EH (cell line): ENCODE data around the gene SLC6A17.

Experiments used
- DNase-seq: peaks from one replicate; pipeline ENCODE4 v3.0.0-alpha.2; 2015; ENCODE audit warnings: low read depth

SLC6A17 gene

GRCh38 chr1:110135666-110136065, 14.6 kb upstream of the SLC6A17 start:
- no peak for DNase-seq

GRCh38 chr1:110136911-110137310, 13.4 kb upstream of the SLC6A17 start:
- no peak for DNase-seq

- no peak for DNase-seq
These were observed 11.3 kb upstream of the SLC6A17 start for GRCh38 chr1:110138956-110139355.

GRCh38 chr1:110144366-110144765, 5.9 kb upstream of the SLC6A17 start:
- DNase-seq = no peak

GRCh38 chr1:110148961-110149360, 1.3 kb upstream of the SLC6A17 start:
- DNase-seq = no peak

GRCh38 chr1:110151175-110151669, 928 bp downstream of the SLC6A17 start:
- no peak for DNase-seq

- peak; percentile 70 for DNase-seq
These were observed 2.0 kb downstream of the SLC6A17 start for GRCh38 chr1:110152133-110152785.

- no peak for DNase-seq
These were observed 3.2 kb downstream of the SLC6A17 start for GRCh38 chr1:110153407-110153950.

- DNase-seq = peak; percentile 73
These were observed 5.7 kb downstream of the SLC6A17 start for GRCh38 chr1:110155878-110156522.

GRCh38 chr1:110158261-110158660, 8.0 kb downstream of the SLC6A17 start:
- DNase-seq = no peak

- DNase-seq = no peak
These were observed 8.9 kb downstream of the SLC6A17 start for GRCh38 chr1:110159168-110159567.

- DNase-seq = no peak
These were observed 10.3 kb downstream of the SLC6A17 start for GRCh38 chr1:110160538-110161100.

GRCh38 chr1:110161165-110161564, 10.9 kb downstream of the SLC6A17 start:
- no peak for DNase-seq

- no peak for DNase-seq
These were observed 11.6 kb downstream of the SLC6A17 start for GRCh38 chr1:110161849-110162248.

GRCh38 chr1:110163591-110163990, 13.3 kb downstream of the SLC6A17 start:
- DNase-seq = no peak

- DNase-seq = no peak
These were observed 14.5 kb downstream of the SLC6A17 start for GRCh38 chr1:110164725-110165350.

GRCh38 chr1:110165761-110166231, 15.5 kb downstream of the SLC6A17 start:
- DNase-seq = no peak

GRCh38 chr1:110166861-110167260, 16.6 kb downstream of the SLC6A17 start:
- no peak for DNase-seq

- DNase-seq = no peak
These were observed 20.8 kb downstream of the SLC6A17 start for GRCh38 chr1:110170766-110171733.

GRCh38 chr1:110172001-110172400, 21.7 kb downstream of the SLC6A17 start:
- DNase-seq = no peak

- DNase-seq = peak; percentile 85
These were observed 23.3 kb downstream of the SLC6A17 start for GRCh38 chr1:110173466-110174105.
